ENCODE measurements around the gene MIP. TPM values are rescaled to one million over a fixed set of nuclear protein-coding genes. Genes with fewer than 3 reads are reported as not detected.

Gene MIP
- total and polyA plus RNA-seq, 2 donors (not counting 3 experiments of a cell fraction or from before 2014, with no cell fraction given), result 0.18 TPM; not detected in 1

- H3K4me1 ChIP-seq (ENCODE audit: control insufficient read depth, extremely low read depth, insufficient read depth, low read length), result no peaks in the 10 kb centered on the region
- no peaks in the 10 kb centered on the region for H3K79me2 ChIP-seq (ENCODE audit: control insufficient read depth, insufficient read depth, low read length)
- dilution Hi-C loops (cut with MboI; ENCODE audit: extremely low pct_ligation_motif_present, low sequenced_read_pairs), result no loop called here
- FAIRE-seq (no peak), DNase-seq (ENCODE audit: low read depth, low spot score) (no peak)
- H3K27me3 ChIP-seq (ENCODE audit: control insufficient read depth in 2 of 2, insufficient read depth in 2 of 2, low read length in 2 of 2), result no peaks in the 10 kb centered on the region
- H4K20me1 ChIP-seq (replicated peaks; ENCODE audit: control insufficient read depth, extremely low read depth, insufficient read depth, low read length), result no peaks in the 10 kb centered on the region
- H3K9ac ChIP-seq (replicated peaks; ENCODE audit: extremely low read depth, insufficient read depth, low read length), result no peak overlapping the region
- POLR2A ChIA-PET, result no interaction called here
- no peak overlapping the region for H3K4me2 ChIP-seq (ENCODE audit: insufficient read depth, low read length)
- no peaks in the 10 kb centered on the region for H3K9me1 ChIP-seq (replicated peaks; ENCODE audit: control insufficient read depth, extremely low read depth, insufficient read depth, low read length)
- TF ChIP-seq POLR2A (IDR thresholded peaks at IDR 0.05; ENCODE audit: low read depth, low read length), result no peak
- TF ChIP-seq CTCF (IDR thresholded peaks at IDR 0.05; ENCODE audit: extremely low read depth in 1 of 2, insufficient read depth in 1 of 2, low read depth in 1 of 2, low read length in 2 of 2), result no peak
- no peak for TF ChIP-seq GATA2 (IDR thresholded peaks at IDR 0.05; ENCODE audit: insufficient read depth, insufficient read length, low read depth, low read length)
- TF ChIP-seq JUN (IDR thresholded peaks at IDR 0.05; ENCODE audit: borderline replicate concordance, insufficient read depth, insufficient read length, low read depth), result no peak
- TF ChIP-seq MYC (IDR thresholded peaks at IDR 0.05; ENCODE audit: low read depth, low read length), result no peak
- no peak for TF ChIP-seq FOS (IDR thresholded peaks at IDR 0.05; ENCODE audit: borderline replicate concordance, insufficient read depth, low read length)
- no peak for TF ChIP-seq MAX (IDR thresholded peaks at IDR 0.05; ENCODE audit: insufficient read depth, insufficient read length)
- TF ChIP-seq EZH2 (IDR thresholded peaks at IDR 0.05; ENCODE audit: borderline replicate concordance, low read depth, low read length, severe bottlenecking), result no peak
- TF ChIP-seq POLR2AphosphoS5 (IDR thresholded peaks at IDR 0.05; ENCODE audit: insufficient read depth, low read depth, low read length), result no peak
- no peak overlapping the region for H3K4me3 ChIP-seq (replicated peaks in 1 of 3; ENCODE audit: insufficient read depth in 1 of 3, low read depth in 1 of 3, low read length in 3 of 3)
- intact Hi-C loops (cut with micrococcal nuclease), result no loop called here
- no peak overlapping the region for H2AFZ ChIP-seq (ENCODE audit: low read depth, low read length)
- H3K9me3 ChIP-seq (replicated peaks; ENCODE audit: control insufficient read depth, insufficient read depth, low read length), result no peaks in the 10 kb centered on the region
- CTCF ChIA-PET, result no interaction called here
- no TSS peak for BruUV-seq (replicated peaks)
- peaks cover 13 to 21% of the 10 kb centered on the region in 2 experiments for H3K36me3 ChIP-seq (ENCODE audit: control insufficient read depth in 2 of 2, extremely low read depth in 1 of 2, insufficient read depth in 2 of 2, low read length in 2 of 2)
- no peak overlapping the region for H3K27ac ChIP-seq (ENCODE audit: insufficient read depth, low read depth, low read length)
These were observed 34.0 kb downstream of the MIP start for GRCh38 chr12:56420411-56420810.
